Measurements from ENCODE around the gene TCF3.

DNA sequence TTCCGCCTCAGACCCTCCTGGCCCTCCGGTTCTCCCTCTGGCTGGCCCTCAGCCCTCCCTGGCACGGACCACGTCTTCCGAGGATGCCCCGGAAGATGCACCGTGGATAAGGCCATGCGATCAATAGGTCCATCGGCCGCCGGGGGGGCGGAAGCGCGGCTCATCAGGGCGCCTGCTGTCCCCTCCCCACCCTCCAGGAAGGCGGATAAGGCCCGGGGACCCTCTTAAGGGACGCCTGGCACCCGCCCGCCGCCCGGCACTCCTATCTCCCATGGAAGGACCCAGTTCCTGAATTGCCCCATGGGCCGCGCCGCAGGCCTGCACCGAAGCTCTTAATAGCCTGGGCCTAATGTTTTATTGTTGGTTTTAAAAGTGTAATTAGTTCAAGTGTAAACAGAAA is 46.2 kb upstream of the TCF3 start:
- no peak for TF ChIP-seq EZH2 (IDR thresholded peaks at IDR 0.05; ENCODE audit: low read length, missing control alignments)
- TF ChIP-seq, protein P1, sequence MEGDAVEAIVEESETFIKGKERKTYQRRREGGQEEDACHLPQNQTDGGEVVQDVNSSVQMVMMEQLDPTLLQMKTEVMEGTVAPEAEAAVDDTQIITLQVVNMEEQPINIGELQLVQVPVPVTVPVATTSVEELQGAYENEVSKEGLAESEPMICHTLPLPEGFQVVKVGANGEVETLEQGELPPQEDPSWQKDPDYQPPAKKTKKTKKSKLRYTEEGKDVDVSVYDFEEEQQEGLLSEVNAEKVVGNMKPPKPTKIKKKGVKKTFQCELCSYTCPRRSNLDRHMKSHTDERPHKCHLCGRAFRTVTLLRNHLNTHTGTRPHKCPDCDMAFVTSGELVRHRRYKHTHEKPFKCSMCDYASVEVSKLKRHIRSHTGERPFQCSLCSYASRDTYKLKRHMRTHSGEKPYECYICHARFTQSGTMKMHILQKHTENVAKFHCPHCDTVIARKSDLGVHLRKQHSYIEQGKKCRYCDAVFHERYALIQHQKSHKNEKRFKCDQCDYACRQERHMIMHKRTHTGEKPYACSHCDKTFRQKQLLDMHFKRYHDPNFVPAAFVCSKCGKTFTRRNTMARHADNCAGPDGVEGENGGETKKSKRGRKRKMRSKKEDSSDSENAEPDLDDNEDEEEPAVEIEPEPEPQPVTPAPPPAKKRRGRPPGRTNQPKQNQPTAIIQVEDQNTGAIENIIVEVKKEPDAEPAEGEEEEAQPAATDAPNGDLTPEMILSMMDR (conservative IDR thresholded peaks at IDR 0.05 in 1 of 2, IDR thresholded peaks at IDR 0.05 in 1 of 2; ENCODE audit: low read depth in 1 of 2, low read length in 2 of 2), result no peak
